Activated T-cell treated with anti-CD3 and anti-CD28 coated beads, Interleukin-2, amount 50 U/mL, for 72 hours (primary cell): ENCODE results near the gene GTSE1. TPM values are rescaled to one million over a fixed set of nuclear protein-coding genes. Genes with fewer than 3 reads are reported as not detected.
"Not testable (repeated sequence)": the region's sequence is repeated elsewhere in the genome, so short reads cannot be mapped to it uniquely, and the experiment has no call there.

Source experiments
- ATAC-seq, 2 donors: fragments of 150-1000 bp; cut with Tn5 transposase; replicated peaks in 1 of 2; 2 replicates each; pipeline ENCODE4 v1.10.0; 2021; ENCODE audit warnings: moderate library complexity in 2 of 2, mild to moderate bottlenecking in 1 of 2
- DNase-seq, 2 donors: peaks; one replicate each; pipeline ENCODE4 v3.0.0; 2021 to 2022; ENCODE audit warnings: mixed read lengths in 1 of 2
- H3K27ac Mint-ChIP-seq: one replicate; pipeline ENCODE4 v1.8.0; 2022; ENCODE audit warnings: mild to moderate bottlenecking, moderate library complexity, mixed read lengths
- H3K27me3 Mint-ChIP-seq: one replicate; pipeline ENCODE4 v1.8.0; 2022; ENCODE audit warnings: low read depth, mixed read lengths
- H3K36me3 Mint-ChIP-seq, 2 donors: one replicate each; pipeline ENCODE4 v1.8.0; 2022; ENCODE audit warnings: mixed read lengths in 2 of 2, mild to moderate bottlenecking in 1 of 2; ENCODE audit not compliant: insufficient read depth in 2 of 2
- H3K4me1 Mint-ChIP-seq: one replicate; pipeline ENCODE4 v1.8.0; 2022; ENCODE audit warnings: low read depth, mixed read lengths
- H3K4me3 Mint-ChIP-seq, 2 donors: one replicate each; pipeline ENCODE4 v1.8.0; 2022; ENCODE audit warnings: mild to moderate bottlenecking in 2 of 2, mixed read lengths in 2 of 2, moderate library complexity in 2 of 2
- H3K9me3 Mint-ChIP-seq, 2 donors: one replicate each; pipeline ENCODE4 v1.8.0; 2022; ENCODE audit warnings: mixed read lengths in 2 of 2
- total RNA-seq, 2 donors: library from RNA; stranded (reverse); gene quantifications; one replicate each; pipeline ENCODE4 v1.2.3, GENCODE V29; 2022

GTSE1 gene
- total RNA-seq, 2 donors from 2014 or later, result 54.2 to 60.5 TPM

DNA sequence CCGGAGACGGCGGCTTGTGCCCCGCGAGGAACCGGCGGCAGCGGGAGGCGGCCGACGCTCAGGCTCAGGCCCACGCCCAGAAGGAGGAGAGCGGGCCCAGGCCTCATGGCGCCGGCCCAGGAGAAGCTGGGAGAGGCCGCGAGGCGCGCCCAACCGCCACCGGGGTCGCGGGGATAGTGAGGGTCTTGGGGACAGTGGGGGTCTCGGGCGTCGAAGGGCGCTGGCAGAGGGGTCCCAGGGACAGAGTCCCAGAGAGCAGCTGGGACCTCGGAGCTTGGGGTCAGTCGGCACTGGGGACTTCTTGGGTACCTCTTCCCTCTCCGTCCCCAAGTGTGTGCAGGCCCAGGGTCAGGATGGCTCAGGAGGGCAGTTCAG, 33.5 kb upstream of the GTSE1 start, which contains the start of gene PKDREJ:
PKDREJ (minus strand) TSS at position 128 of the 375 bp plus-strand sequence; CDS start at position 107, 21 bp downstream.
- Mint-ChIP-seq H3K27me3 (peaks cover 78% of the 10 kb centered on the region), H3K9me3 (peaks cover 1 to 3% of the 10 kb centered on the region in 2 donors), H3K27ac (no peak within 1 kb of the TSS), H3K4me1 (peaks cover 8% of the 10 kb centered on the region), H3K4me3 (peak within 1 kb of the TSS; percentile 57 to 73), H3K36me3 (peaks cover 12 to 19% of the 10 kb centered on the region in 2 donors)
- ATAC-seq (no peak), DNase-seq (no peak)

DNA sequence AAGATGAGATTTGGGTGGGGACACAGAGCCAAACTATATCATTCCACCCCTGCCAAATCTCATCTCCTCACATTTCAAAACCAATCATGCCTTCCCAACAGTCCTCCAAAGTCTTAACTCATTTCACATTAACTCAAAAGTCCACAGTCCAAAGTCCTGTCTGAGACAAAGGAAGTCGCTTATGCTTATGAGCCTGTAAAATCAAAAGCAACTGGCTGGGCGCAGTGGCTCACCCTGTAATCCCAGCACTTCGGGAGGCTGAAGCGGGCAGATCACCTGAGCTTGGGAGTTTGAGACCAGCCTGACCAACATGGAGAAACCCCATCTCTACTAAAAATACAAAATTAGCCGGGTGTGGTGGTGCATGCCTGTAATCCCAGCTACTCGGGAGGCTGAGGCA, 32.1 kb upstream of the GTSE1 start:
- H3K27me3 Mint-ChIP-seq, result peaks cover 67% of the 10 kb centered on the region
- H3K36me3 Mint-ChIP-seq, result peaks cover 12 to 19% of the 10 kb centered on the region in 2 donors
- ATAC-seq, result not testable (repeated sequence)

DNA sequence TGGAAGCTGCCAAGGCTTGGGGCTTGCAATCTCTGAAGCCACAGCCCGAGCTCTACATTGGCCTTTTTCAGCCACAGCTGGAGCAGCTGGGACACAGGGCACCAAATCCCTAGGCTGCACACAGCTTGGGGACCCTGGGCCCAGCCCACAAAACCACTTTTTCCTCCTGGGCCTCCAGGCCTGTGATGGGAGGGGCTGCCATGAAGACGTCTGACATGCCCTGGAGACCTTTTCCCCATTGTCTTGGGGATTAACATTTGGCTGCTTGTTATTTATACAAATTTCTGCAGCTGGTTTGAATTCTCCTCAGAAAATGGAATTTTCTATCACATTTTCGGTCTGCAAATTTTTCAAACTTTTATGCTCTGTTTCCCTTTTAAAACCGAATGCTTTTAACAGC, 31.0 kb upstream of the GTSE1 start:
- H3K4me1 Mint-ChIP-seq, result peaks cover 11% of the 10 kb centered on the region
- not testable (repeated sequence) for DNase-seq, H3K9me3 Mint-ChIP-seq, H3K27ac Mint-ChIP-seq, H3K4me3 Mint-ChIP-seq, ATAC-seq
- peaks cover 12 to 19% of the 10 kb centered on the region in 2 donors for H3K36me3 Mint-ChIP-seq
- H3K27me3 Mint-ChIP-seq, result peaks cover 58% of the 10 kb centered on the region

More for the DNA sequence above, 32.1 kb upstream of the GTSE1 start:
- not testable (repeated sequence) for DNase-seq, H3K9me3 Mint-ChIP-seq, H3K27ac Mint-ChIP-seq, H3K4me3 Mint-ChIP-seq
- peaks cover 11% of the 10 kb centered on the region for H3K4me1 Mint-ChIP-seq

DNA sequence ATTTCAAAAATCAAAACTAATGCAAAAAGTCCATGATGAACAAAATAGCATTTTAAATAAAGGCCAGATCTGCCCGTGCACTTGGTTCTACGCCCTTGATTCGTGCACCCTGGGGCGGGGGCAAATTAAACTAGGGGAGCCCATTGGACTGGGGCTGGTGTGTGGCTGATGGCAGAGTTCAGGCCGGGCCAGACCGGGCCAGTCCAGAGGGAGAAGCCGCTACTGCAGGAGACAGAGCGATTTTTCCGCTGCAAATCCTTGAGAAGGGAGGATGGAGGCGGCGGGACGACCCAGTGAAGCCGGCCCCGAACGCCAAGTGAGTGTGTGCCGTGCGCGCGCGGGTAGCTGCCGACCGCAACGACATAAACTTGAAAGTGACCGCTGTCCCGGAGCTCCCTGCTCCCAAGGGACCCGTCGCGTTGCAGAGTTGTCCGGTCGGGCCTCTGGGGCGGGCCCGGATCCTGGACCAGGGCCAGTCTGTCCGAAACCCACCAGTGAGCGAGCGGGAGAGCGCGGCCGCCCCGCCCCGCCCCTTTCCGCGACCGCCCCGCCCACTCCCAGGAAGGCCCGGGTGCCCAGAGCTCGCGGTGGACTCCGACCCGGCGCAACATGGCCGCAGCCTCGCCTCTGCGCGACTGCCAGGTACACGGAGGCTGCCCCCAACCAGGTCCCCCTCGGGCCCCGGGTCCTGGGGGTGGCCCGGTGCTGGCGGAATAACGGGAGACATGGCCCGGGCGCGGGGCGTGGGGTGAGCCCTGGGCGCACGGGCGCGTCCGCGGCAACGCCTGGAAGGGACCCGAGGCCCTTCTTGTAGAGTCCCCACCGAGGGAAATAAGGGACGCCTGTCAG, 29.0 kb upstream of the GTSE1 start, which contains the start of gene TTC38:
TTC38 (plus strand) TSS at position 578 of the 849 bp plus-strand sequence; CDS start at position 610, 32 bp downstream.
- peak within 1 kb of the TSS; percentile 91 to 96 for H3K4me3 Mint-ChIP-seq
- peaks cover 11% of the 10 kb centered on the region for H3K4me1 Mint-ChIP-seq
- peaks cover 41% of the 10 kb centered on the region for H3K27me3 Mint-ChIP-seq
- ATAC-seq (peak; percentile 89 to 94), DNase-seq (peak; percentile 56 to 68)
- H3K27ac Mint-ChIP-seq, result peak within 1 kb of the TSS; percentile 85
- H3K9me3 Mint-ChIP-seq, result peaks cover 1 to 3% of the 10 kb centered on the region in 2 donors
- H3K36me3 Mint-ChIP-seq, result peaks cover 12 to 16% of the 10 kb centered on the region in 2 donors

DNA sequence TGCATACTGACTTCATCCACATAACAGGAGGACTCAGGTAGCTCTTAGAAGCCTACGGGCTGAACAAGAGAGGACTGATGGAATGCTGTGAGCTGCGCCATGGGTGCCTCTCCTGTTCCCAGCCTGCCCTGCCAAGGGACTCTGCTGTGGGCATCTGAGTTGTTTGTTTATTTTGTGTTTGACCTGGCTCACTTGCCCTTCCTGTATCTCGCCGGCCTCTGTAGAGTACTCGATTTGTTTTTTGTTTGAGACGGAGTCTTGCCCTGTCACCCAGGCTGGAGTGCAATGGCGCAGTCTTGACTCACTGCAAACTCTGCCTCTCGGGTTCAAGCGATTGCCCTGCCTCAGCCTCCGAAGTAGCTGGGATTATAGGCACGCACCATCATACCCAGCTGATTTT, 27.1 kb upstream of the GTSE1 start:
- Mint-ChIP-seq H3K36me3 (peaks cover 10 to 11% of the 10 kb centered on the region in 2 donors), H3K9me3 (peaks cover 1 to 2% of the 10 kb centered on the region in 2 donors), H3K27ac (no peak overlapping the region), H3K27me3 (peaks cover 28% of the 10 kb centered on the region), H3K4me3 (peak overlapping the region; percentile 24 to 96), H3K4me1 (peaks cover 11% of the 10 kb centered on the region)
- DNase-seq, result no peak
- no peak for ATAC-seq

DNA sequence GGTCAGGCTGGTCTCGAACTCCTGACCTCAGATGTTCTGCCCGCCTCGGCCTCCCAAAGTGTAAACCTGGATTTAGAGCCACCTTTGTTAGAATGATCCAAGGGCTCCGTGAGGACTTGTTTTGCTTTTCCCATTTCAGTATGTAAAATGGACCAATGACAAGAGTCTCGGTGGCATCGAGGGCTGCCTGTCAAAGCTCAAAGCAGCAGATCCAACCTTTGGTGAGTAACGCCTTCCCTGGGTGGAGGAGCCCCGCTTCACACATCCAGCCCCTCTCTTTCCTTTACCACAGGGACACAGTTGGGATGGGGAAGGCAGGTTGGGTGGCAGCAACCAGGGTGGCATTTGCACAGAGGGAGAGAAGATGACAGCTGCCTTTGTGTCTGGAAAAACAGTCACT, 24.5 kb upstream of the GTSE1 start:
- peaks cover 5% of the 10 kb centered on the region for H3K27me3 Mint-ChIP-seq
- peaks cover 3% of the 10 kb centered on the region in 2 donors for H3K36me3 Mint-ChIP-seq
- peaks cover 8% of the 10 kb centered on the region for H3K4me1 Mint-ChIP-seq
- ATAC-seq, result no peak
- no peak for DNase-seq
- no peaks in the 10 kb centered on the region for H3K9me3 Mint-ChIP-seq
- H3K27ac Mint-ChIP-seq, result no peak overlapping the region
- no peak overlapping the region for H3K4me3 Mint-ChIP-seq

DNA sequence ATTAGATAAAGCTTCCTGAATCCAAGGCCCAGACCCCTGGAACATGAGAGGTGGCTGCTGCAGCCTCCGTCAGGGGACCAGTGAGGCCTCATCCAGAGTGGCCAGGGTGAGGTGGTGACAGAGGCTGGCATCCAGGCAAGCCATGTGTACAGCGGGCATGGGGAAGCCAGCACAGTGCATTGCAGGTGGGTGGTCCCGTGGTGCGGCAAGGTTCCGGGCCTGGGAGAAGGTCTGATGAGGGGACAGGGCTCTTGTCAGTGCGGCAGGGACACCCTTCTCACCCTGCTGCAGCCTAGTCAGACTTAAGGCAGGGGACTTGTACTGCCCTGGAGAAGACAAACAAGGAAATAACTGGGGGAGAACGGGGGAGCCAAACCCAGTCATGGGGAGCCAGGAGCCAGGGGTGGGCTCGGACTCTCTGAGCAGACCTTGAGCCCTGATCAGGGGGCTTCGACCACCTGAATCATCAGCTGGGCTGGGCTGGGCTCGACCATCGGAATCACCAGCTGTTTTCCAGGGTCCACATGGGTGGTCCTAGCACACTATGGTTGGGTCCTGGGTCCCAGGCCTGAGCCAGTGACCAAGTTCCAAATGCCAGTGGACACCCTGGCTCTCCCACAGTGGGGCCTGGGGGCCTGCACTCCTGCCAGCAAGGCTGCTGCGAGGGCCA, 23.8 kb upstream of the GTSE1 start:
- ATAC-seq (no peak), DNase-seq (no peak)
- no peak overlapping the region for H3K4me3 Mint-ChIP-seq
- peaks cover 3% of the 10 kb centered on the region in 2 donors for H3K36me3 Mint-ChIP-seq
- peaks cover 5% of the 10 kb centered on the region for H3K4me1 Mint-ChIP-seq
- no peaks in the 10 kb centered on the region for H3K9me3 Mint-ChIP-seq
- no peaks in the 10 kb centered on the region for H3K27me3 Mint-ChIP-seq
- H3K27ac Mint-ChIP-seq, result no peak overlapping the region

DNA sequence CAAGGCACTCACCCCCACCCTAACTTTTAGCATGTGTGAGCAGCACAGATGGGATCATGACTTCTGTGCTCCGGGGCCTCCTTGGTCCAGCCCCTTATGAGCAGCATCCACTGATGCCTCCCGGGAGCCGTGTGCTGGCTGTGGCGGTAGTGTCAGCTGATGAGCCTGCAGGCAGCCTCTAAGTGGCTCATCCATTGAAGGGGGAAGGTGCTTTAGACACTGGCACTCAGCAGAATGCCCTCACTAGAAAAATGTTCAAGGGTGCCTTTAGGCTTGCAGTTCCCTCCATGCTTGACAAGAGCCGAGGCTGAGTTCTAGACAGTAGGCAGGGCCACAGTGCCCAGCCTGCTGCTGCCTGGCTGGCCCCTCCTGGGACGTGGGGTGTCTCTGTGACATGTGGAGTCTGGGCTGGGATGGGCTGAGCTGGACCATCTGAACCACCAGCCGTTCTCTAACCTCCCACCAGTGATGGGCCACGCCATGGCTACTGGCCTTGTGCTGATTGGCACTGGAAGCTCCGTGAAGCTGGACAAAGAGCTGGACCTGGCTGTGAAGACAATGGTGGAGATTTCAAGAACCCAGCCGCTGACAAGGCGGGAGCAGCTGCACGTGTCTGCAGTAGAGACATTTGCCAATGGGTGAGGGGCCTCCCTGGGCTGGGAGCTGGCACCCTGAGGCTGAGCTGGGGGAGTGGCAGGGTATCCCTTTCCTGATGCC, 23.1 kb upstream of the GTSE1 start:
- Mint-ChIP-seq H3K27me3 (no peaks in the 10 kb centered on the region), H3K4me3 (no peak overlapping the region), H3K36me3 (peaks cover 3% of the 10 kb centered on the region in 2 donors), H3K4me1 (no peaks in the 10 kb centered on the region), H3K9me3 (no peaks in the 10 kb centered on the region), H3K27ac (no peak overlapping the region)
- DNase-seq, result no peak
- no peak for ATAC-seq

DNA sequence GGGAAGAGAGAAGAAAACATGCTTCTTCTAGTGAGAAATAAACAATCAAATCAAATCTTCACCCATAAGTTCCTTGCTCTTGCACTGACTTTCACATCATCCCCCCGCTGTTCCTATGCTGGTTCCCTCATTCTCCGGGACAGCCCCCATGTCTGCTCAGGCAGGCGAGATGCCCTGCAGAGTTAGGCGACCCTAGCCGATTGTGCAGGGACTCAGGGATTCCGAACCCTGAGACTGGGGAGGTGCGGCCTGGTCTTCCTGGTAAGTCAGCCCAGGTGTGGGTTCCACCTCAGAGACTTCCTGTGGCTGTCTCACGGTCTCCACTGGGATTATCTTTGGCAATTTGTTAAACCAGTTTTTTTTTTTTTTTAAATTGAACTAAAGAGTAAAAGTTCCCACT, 22.3 kb upstream of the GTSE1 start:
- H3K27ac Mint-ChIP-seq, result no peak overlapping the region
- DNase-seq (no peak), ATAC-seq (no peak)
- no peaks in the 10 kb centered on the region for H3K9me3 Mint-ChIP-seq
- no peaks in the 10 kb centered on the region for H3K27me3 Mint-ChIP-seq
- no peaks in the 10 kb centered on the region for H3K4me1 Mint-ChIP-seq
- no peak overlapping the region for H3K4me3 Mint-ChIP-seq
- H3K36me3 Mint-ChIP-seq, result peaks cover 3% of the 10 kb centered on the region in 2 donors

DNA sequence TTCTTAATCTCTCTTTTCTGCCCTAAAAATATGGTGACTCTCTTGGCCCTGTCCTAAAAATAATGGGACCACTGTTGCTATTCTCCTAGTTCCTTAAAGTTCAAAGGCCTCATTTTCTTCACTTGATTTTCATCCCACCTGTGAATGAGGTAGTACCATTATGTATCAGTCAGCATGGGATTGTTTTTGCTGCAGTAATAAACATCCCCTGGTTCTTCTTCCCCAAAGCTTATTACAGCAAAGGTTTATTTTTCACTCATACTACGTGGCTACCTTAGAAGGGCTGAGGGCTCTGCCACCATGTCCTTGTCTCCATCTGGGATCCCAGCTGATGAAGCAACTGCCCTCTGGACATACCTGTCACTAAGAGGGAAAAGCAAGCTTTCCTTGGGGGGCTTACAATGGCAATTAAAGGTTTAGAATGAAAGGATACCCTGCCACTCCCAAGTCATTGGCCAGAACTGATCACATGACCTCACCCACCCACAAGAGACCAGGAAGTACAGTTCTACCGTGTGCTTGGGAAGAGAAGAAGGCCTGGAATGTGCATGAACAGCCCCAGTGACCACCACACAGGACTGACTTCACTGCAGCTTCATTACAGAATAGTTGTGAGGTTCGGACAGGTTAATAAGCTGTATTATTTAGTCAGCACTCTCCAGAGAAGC, 21.1 kb upstream of the GTSE1 start:
- no peak overlapping the region for H3K27ac Mint-ChIP-seq
- no peak for ATAC-seq
- no peak overlapping the region for H3K4me3 Mint-ChIP-seq
- DNase-seq, result no peak
- H3K36me3 Mint-ChIP-seq, result peaks cover 3% of the 10 kb centered on the region in 2 donors
- H3K27me3 Mint-ChIP-seq, result no peaks in the 10 kb centered on the region
- no peaks in the 10 kb centered on the region for H3K4me1 Mint-ChIP-seq
- no peaks in the 10 kb centered on the region for H3K9me3 Mint-ChIP-seq

DNA sequence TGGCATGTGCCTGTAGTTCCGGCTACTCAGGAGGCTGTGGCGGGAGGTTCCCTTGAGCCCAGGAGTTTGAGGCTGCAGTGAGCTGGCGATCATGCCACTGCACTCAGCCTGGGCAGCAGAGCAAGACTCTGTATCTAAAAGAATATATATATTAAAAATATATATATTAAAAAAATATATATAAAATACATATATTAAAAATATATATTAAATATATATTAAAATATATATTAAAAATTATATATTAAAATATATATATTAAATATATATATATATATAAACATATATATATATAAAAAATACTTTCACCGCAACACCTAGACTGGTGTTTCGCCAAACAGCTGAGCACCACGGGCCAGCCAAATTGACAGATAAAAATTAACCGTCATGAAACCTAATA, 20.1 kb upstream of the GTSE1 start:
- Mint-ChIP-seq H3K4me3 (no peak overlapping the region), H3K4me1 (no peaks in the 10 kb centered on the region), H3K27me3 (no peaks in the 10 kb centered on the region), H3K27ac (no peak overlapping the region), H3K9me3 (no peaks in the 10 kb centered on the region), H3K36me3 (peaks cover 3% of the 10 kb centered on the region in 2 donors)
- no peak for ATAC-seq
- DNase-seq, result no peak
